Neural cell (in vitro differentiated cells): ENCODE results near the gene ATP6V1B1.

Experiments used
- MXI1 ChIP-seq: fragments of 450-650 bp; conservative IDR thresholded peaks from 2 replicates; pipeline ENCODE4 v1.6.1; 2014; ENCODE audit warnings: antibody characterized with exemption, mild to moderate bottlenecking; ENCODE audit not compliant: poor library complexity, severe bottlenecking
- RAD21 ChIP-seq: fragments of 450-650 bp; conservative IDR thresholded peaks from 2 replicates; pipeline ENCODE4 v1.6.1; 2014; ENCODE audit warnings: antibody characterized with exemption, mild to moderate bottlenecking, moderate library complexity
- TF ChIP-seq, protein P1 (sequence below): fragments of 450-650 bp; IDR thresholded peaks from 2 replicates; pipeline ENCODE4 v1.5.1; 2014; ENCODE audit warnings: antibody characterized with exemption, mild to moderate bottlenecking, moderate library complexity; ENCODE audit not compliant: poor library complexity, severe bottlenecking
- TF ChIP-seq, protein P2 (sequence below): IDR thresholded peaks from 2 replicates; pipeline ENCODE4 v1.6.1; 2012; ENCODE audit warnings: borderline replicate concordance

DNA sequence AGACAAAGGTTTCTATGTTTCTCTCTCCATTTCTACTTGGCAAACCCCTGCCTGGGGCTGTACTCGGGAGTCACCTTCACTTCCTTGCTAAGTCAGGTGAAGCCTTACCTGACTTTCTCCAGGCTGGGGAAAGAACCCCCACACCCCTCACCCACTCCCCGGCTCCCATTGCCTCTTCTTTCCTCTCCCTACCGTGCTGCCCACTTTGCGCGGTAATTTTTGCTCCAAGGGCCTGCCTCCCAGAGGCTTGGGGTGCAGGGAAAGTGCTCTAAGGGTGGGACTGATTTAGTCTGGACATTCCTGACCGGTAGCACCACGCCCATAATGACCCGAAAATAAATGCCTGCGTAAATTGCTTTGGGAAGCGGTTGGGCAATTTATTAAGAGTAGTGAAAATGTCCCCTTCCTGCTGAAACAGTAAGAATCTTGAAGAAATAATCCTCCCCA, 49.1 kb upstream of the ATP6V1B1 start:
- TF ChIP-seq RAD21 = no peak
- TF ChIP-seq, protein P1, sequence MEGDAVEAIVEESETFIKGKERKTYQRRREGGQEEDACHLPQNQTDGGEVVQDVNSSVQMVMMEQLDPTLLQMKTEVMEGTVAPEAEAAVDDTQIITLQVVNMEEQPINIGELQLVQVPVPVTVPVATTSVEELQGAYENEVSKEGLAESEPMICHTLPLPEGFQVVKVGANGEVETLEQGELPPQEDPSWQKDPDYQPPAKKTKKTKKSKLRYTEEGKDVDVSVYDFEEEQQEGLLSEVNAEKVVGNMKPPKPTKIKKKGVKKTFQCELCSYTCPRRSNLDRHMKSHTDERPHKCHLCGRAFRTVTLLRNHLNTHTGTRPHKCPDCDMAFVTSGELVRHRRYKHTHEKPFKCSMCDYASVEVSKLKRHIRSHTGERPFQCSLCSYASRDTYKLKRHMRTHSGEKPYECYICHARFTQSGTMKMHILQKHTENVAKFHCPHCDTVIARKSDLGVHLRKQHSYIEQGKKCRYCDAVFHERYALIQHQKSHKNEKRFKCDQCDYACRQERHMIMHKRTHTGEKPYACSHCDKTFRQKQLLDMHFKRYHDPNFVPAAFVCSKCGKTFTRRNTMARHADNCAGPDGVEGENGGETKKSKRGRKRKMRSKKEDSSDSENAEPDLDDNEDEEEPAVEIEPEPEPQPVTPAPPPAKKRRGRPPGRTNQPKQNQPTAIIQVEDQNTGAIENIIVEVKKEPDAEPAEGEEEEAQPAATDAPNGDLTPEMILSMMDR = no peak
- TF ChIP-seq, protein P2, sequence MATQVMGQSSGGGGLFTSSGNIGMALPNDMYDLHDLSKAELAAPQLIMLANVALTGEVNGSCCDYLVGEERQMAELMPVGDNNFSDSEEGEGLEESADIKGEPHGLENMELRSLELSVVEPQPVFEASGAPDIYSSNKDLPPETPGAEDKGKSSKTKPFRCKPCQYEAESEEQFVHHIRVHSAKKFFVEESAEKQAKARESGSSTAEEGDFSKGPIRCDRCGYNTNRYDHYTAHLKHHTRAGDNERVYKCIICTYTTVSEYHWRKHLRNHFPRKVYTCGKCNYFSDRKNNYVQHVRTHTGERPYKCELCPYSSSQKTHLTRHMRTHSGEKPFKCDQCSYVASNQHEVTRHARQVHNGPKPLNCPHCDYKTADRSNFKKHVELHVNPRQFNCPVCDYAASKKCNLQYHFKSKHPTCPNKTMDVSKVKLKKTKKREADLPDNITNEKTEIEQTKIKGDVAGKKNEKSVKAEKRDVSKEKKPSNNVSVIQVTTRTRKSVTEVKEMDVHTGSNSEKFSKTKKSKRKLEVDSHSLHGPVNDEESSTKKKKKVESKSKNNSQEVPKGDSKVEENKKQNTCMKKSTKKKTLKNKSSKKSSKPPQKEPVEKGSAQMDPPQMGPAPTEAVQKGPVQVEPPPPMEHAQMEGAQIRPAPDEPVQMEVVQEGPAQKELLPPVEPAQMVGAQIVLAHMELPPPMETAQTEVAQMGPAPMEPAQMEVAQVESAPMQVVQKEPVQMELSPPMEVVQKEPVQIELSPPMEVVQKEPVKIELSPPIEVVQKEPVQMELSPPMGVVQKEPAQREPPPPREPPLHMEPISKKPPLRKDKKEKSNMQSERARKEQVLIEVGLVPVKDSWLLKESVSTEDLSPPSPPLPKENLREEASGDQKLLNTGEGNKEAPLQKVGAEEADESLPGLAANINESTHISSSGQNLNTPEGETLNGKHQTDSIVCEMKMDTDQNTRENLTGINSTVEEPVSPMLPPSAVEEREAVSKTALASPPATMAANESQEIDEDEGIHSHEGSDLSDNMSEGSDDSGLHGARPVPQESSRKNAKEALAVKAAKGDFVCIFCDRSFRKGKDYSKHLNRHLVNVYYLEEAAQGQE = no peak
- TF ChIP-seq MXI1 = no peak
